SK-N-SH (cell line): ENCODE results near the gene ATE1. TPM values are rescaled to one million over a fixed set of nuclear protein-coding genes. Genes with fewer than 3 reads are reported as not detected.

Experiments
- CTCF ChIA-PET: fragments of 300-600, 350-600 bp; formaldehyde crosslinking; extraction: SDS; loops from one replicate; lab custom pipeline; 2021; lab: Yijun Ruan, JAX
- POLR2A ChIA-PET: fragments of 350-600 bp; sonication (Branson Sonifier 250); formaldehyde crosslinking; extraction: SDS; loops from one replicate; lab custom pipeline; 2020; ENCODE audit warnings: antibody characterized with exemption, inconsistent platforms; lab: Yijun Ruan, JAX
- DNase-seq: peaks from one replicate; pipeline ENCODE4 v3.0.0; 2012
- H2AFZ ChIP-seq: fragments of 200-600 bp; sonication (generic); 2 replicates; pipeline ENCODE4 v1.8.1; 2016; ENCODE audit warnings: antibody characterized with exemption, mild to moderate bottlenecking, low read depth
- H3F3A ChIP-seq: fragments of 200-600 bp; sonication (generic); replicated peaks from 2 replicates; pipeline ENCODE3; 2016; ENCODE audit warnings: antibody characterized with exemption, mild to moderate bottlenecking; ENCODE audit not compliant: insufficient read depth
- H3K27ac ChIP-seq, 2 experiments: fragments of 200-500 bp in 1 of 2; fragments of 200-600 bp in 1 of 2; sonication (Bioruptor generic) in 1 of 2; sonication (generic), shearing (Covaris generic) in 1 of 2; 2 replicates each; pipeline versions ENCODE4 v1.5.1 to v1.6.1; 2014 to 2016; ENCODE audit warnings: low read depth in 2 of 2, inconsistent platforms in 1 of 2, low read length in 1 of 2, mild to moderate bottlenecking in 1 of 2, mixed read lengths in 1 of 2
- H3K27me3 ChIP-seq: fragments of 200-600 bp; sonication (generic), shearing (Covaris generic); 2 replicates; pipeline ENCODE4 v1.6.1; 2016; ENCODE audit warnings: mixed run types; ENCODE audit not compliant: insufficient read depth
- H3K36me3 ChIP-seq, 2 experiments: fragments of 200-500 bp in 1 of 2; fragments of 200-600 bp in 1 of 2; sonication (Bioruptor generic) in 1 of 2; sonication (generic) in 1 of 2; replicated peaks in 1 of 2; 2 replicates each; pipeline versions ENCODE3 to v1.5.1; 2014 to 2016; ENCODE audit warnings: low read length in 1 of 2, mild to moderate bottlenecking in 1 of 2; ENCODE audit not compliant: insufficient read depth in 2 of 2, control insufficient read depth in 1 of 2
- H3K4me1 ChIP-seq, 2 experiments: fragments of 200-500 bp in 1 of 2; fragments of 200-600 bp in 1 of 2; sonication (Bioruptor generic) in 1 of 2; sonication (generic), shearing (Covaris generic) in 1 of 2; 2 replicates each; pipeline versions ENCODE4 v1.5.1 to v1.6.1; 2014 to 2016; ENCODE audit warnings: low read depth in 1 of 2, low read length in 1 of 2, mixed run types in 1 of 2; ENCODE audit not compliant: insufficient read depth in 2 of 2, control insufficient read depth in 1 of 2
- H3K4me2 ChIP-seq: fragments of 200-600 bp; sonication (generic), shearing (Covaris generic); 2 replicates; pipeline ENCODE4 v1.6.1; 2017; ENCODE audit warnings: mixed run types
- H3K4me3 ChIP-seq, 2 experiments: fragments of 200-500 bp in 1 of 2; fragments of 200-600 bp in 1 of 2; sonication (Bioruptor generic) in 1 of 2; sonication (generic), shearing (Covaris generic) in 1 of 2; 2 replicates each; pipeline versions ENCODE4 v1.5.1 to v1.8.1; 2014 to 2016; ENCODE audit warnings: low read depth in 2 of 2, inconsistent platforms in 1 of 2, low read length in 1 of 2, mild to moderate bottlenecking in 1 of 2, mixed read lengths in 1 of 2, moderate library complexity in 1 of 2
- H3K79me2 ChIP-seq: fragments of 200-600 bp; sonication (generic); 2 replicates; pipeline ENCODE4 v1.8.1; 2017; ENCODE audit warnings: mild to moderate bottlenecking; ENCODE audit not compliant: insufficient read depth
- H3K9ac ChIP-seq: fragments of 200-600 bp; sonication (generic); 2 replicates; pipeline ENCODE4 v1.6.1; 2017; ENCODE audit warnings: mixed run types
- H3K9me2 ChIP-seq: fragments of 200-600 bp; sonication (generic); 2 replicates; pipeline ENCODE4 v1.6.1; 2017; ENCODE audit warnings: mixed run types
- H3K9me3 ChIP-seq: fragments of 200-600 bp; sonication (generic); 2 replicates; pipeline ENCODE4 v1.6.1; 2017; ENCODE audit warnings: mixed run types, mild to moderate bottlenecking, moderate library complexity
- H4K20me1 ChIP-seq: fragments of 200-600 bp; sonication (generic); 2 replicates; pipeline ENCODE4 v1.6.1; 2017; ENCODE audit warnings: mild to moderate bottlenecking, mixed run types; ENCODE audit not compliant: insufficient read depth
- ELF1 ChIP-seq: IDR thresholded peaks from 2 replicates; pipeline ENCODE4 v1.4.0; 2012
- EP300 ChIP-seq, 2 experiments: IDR thresholded peaks; 2 replicates each; pipeline versions ENCODE4 v1.4.0 to v1.6.1; 2012; ENCODE audit warnings: borderline replicate concordance in 1 of 2, low read depth in 1 of 2, low read length in 1 of 2
- EZH2phosphoT487 ChIP-seq: fragments of 200-600 bp; sonication (generic); IDR thresholded peaks from 2 replicates; pipeline ENCODE4 v1.6.1; 2017; ENCODE audit warnings: low read depth, mixed run types, mild to moderate bottlenecking, antibody characterized with exemption, moderate library complexity, borderline replicate concordance
- FOSL2 ChIP-seq: IDR thresholded peaks from 2 replicates; pipeline ENCODE4 v1.4.0; 2012; ENCODE audit warnings: low read depth, mild to moderate bottlenecking, moderate library complexity, borderline replicate concordance
- FOXJ3 ChIP-seq: sonication (generic); formaldehyde crosslinking; IDR thresholded peaks from 2 replicates; pipeline ENCODE4 v1.5.1; 2020; ENCODE audit warnings: mild to moderate bottlenecking, missing genetic modification reagents
- GABPA ChIP-seq: IDR thresholded peaks from 2 replicates; pipeline ENCODE4 v1.4.0; 2012; ENCODE audit warnings: low read depth, mild to moderate bottlenecking
- GATA2 ChIP-seq: sonication (generic); formaldehyde crosslinking; IDR thresholded peaks from 2 replicates; pipeline ENCODE4 v1.5.0; 2020; ENCODE audit warnings: mild to moderate bottlenecking, missing genetic modification reagents
- IRF3 ChIP-seq: fragments of 150-350 bp; IDR thresholded peaks from 2 replicates; pipeline ENCODE4 v1.6.1; 2016; ENCODE audit warnings: mild to moderate bottlenecking, low read depth, low read length
- JUND ChIP-seq: IDR thresholded peaks from 2 replicates; pipeline ENCODE4 v1.4.0; 2012
- MAX ChIP-seq: IDR thresholded peaks from 2 replicates; pipeline ENCODE4 v1.4.0; 2012; ENCODE audit warnings: low read depth
- MXI1 ChIP-seq: IDR thresholded peaks from 2 replicates; pipeline ENCODE4 v1.6.1; 2012; ENCODE audit warnings: mild to moderate bottlenecking, low read depth, low read length, improper control_type of control experiment
- NFIC ChIP-seq: IDR thresholded peaks from 2 replicates; pipeline ENCODE4 v1.4.0; 2012; ENCODE audit warnings: borderline replicate concordance
- NRF1 ChIP-seq: IDR thresholded peaks from 2 replicates; pipeline ENCODE4 v1.6.1; 2012; ENCODE audit warnings: low read depth, mild to moderate bottlenecking, low read length
- PBX3 ChIP-seq: IDR thresholded peaks from 2 replicates; pipeline ENCODE4; 2012
- POLR2AphosphoS5 ChIP-seq: IDR thresholded peaks from 2 replicates; pipeline ENCODE4 v1.6.1; 2012; ENCODE audit warnings: low read depth, low read length
- RCOR1 ChIP-seq: fragments of 150-350 bp; IDR thresholded peaks from 2 replicates; pipeline ENCODE4 v1.6.1; 2017; ENCODE audit warnings: antibody characterized with exemption, low read length
- RFX5 ChIP-seq: IDR thresholded peaks from 2 replicates; pipeline ENCODE4 v1.6.1; 2012; ENCODE audit warnings: mild to moderate bottlenecking, improper control_type of control experiment, low read length
- RXRA ChIP-seq: IDR thresholded peaks from 2 replicates; pipeline ENCODE4 v1.4.0; 2012; ENCODE audit warnings: low read depth, mild to moderate bottlenecking, borderline replicate concordance
- SIN3A ChIP-seq: IDR thresholded peaks from 2 replicates; pipeline ENCODE4 v1.6.1; 2012; ENCODE audit warnings: low read depth, mild to moderate bottlenecking, low read length, moderate library complexity, borderline replicate concordance
- TCF12 ChIP-seq: IDR thresholded peaks from 2 replicates; pipeline ENCODE4 v1.4.0; 2012
- TEAD4 ChIP-seq: IDR thresholded peaks from 2 replicates; pipeline ENCODE4 v1.4.0; 2012; ENCODE audit warnings: mild to moderate bottlenecking, borderline replicate concordance; ENCODE audit not compliant: insufficient read depth
- USF1 ChIP-seq: IDR thresholded peaks from 2 replicates; pipeline ENCODE4 v1.4.0; 2012; ENCODE audit warnings: low read depth, borderline replicate concordance
- YY1 ChIP-seq: IDR thresholded peaks from 2 replicates; pipeline ENCODE4 v1.4.0; 2012; ENCODE audit warnings: low read depth, mild to moderate bottlenecking
- ZBTB33 ChIP-seq: IDR thresholded peaks from 2 replicates; pipeline ENCODE4 v1.4.0; 2012; ENCODE audit warnings: low read depth, borderline replicate concordance
- WGBS: methylation state at CpG from one replicate; pipeline ENCODE4 v1.1.6; 2017; ENCODE audit warnings: low lambda C conversion rate; 5-methylcytosine and 5-hydroxymethylcytosine counted together
- polyA plus RNA-seq, 3 experiments: library from polyadenylated mRNA; depleted of rRNA; stranded (reverse); fragments of >200 nt; gene quantifications; 2 replicates each; pipeline ENCODE4 v1.2.3, GENCODE V29; 2012

The ATE1 gene
- polyA plus RNA-seq, 1 of the 3 experiments (the other 2 are of a cell fraction) = 6.3 TPM

- Histone ChIP-seq H3K27ac (peak overlapping the region; percentile 30 to 90; a peak in 3 of 4 replicates), H3K9me2 (no peaks in the 10 kb centered on the region), H3K36me3 (no peaks in the 10 kb centered on the region), H2AFZ (peak overlapping the region; percentile 57; the same call in 1 of the 2 replicates), H3K27me3 (no peaks in the 10 kb centered on the region), H3K9me3 (no peaks in the 10 kb centered on the region), H3K4me3 (no peak overlapping the region; a peak in 1 of 4 replicates), H4K20me1 (no peaks in the 10 kb centered on the region), H3K4me1 (peaks cover 0 to 19% of the 10 kb centered on the region in 2 experiments; a peak in 2 of 4 replicates), H3K79me2 (no peaks in the 10 kb centered on the region), H3K4me2 (no peak overlapping the region; the same call in 1 of the 2 replicates), H3F3A (peaks cover 4% of the 10 kb centered on the region), H3K9ac (no peak overlapping the region)
- TF ChIP-seq RFX5 (no peak), RCOR1 (peak; percentile 80; the same call in 1 of the 2 replicates), FOSL2 (no peak), NFIC (no peak), EP300 (IDR thresholded peaks at IDR 0.05; ENCODE audit: borderline replicate concordance in 1 of 2, low read depth in 1 of 2, low read length in 1 of 2) (peak in 1 of 2 experiments; percentile 74; a peak in 1 of 4 replicates), SIN3A (no peak), ZBTB33 (no peak), GABPA (no peak), TEAD4 (0 out of 2 replicates have a peak, but pooled peaks have one; percentile 31), USF1 (no peak), IRF3 (no peak), MAX (no peak), ELF1 (no peak), EZH2phosphoT487 (no peak), GATA2 (CRISPR knock-in tag) (peak; percentile 57), MXI1 (0 out of 2 replicates have a peak, but pooled peaks have one; percentile 28), PBX3 (no peak), FOXJ3 (CRISPR knock-in tag) (peak; percentile 77), JUND (no peak), NRF1 (no peak), TCF12 (no peak), POLR2AphosphoS5 (no peak), YY1 (no peak), RXRA (no peak)
- 9% methylated on average over 9 of the region's 9 CpGs for WGBS
- CTCF ChIA-PET = interaction anchor here (0.9 to 2.6 kb wide), 7 partner anchors 12 to 1105 kb away, joined by 3 to 13 read pairs (median 3); no protein-coding TSS in a partner anchor
- POLR2A ChIA-PET = no interaction called here
- peak; percentile 84 for DNase-seq
Measured at GRCh38 chr10:121710207-121710606, 217.6 kb downstream of the ATE1 start.
